Measurements from ENCODE around the gene KRT23. TPM values are rescaled to one million over a fixed set of nuclear protein-coding genes. Genes with fewer than 3 reads are reported as not detected.

The KRT23 gene
- total and polyA plus RNA-seq, 2 of the 13 experiments (the other 11 are each of a cell fraction or from before 2014, with no cell fraction given): 24.7 to 51.1 TPM

DNA sequence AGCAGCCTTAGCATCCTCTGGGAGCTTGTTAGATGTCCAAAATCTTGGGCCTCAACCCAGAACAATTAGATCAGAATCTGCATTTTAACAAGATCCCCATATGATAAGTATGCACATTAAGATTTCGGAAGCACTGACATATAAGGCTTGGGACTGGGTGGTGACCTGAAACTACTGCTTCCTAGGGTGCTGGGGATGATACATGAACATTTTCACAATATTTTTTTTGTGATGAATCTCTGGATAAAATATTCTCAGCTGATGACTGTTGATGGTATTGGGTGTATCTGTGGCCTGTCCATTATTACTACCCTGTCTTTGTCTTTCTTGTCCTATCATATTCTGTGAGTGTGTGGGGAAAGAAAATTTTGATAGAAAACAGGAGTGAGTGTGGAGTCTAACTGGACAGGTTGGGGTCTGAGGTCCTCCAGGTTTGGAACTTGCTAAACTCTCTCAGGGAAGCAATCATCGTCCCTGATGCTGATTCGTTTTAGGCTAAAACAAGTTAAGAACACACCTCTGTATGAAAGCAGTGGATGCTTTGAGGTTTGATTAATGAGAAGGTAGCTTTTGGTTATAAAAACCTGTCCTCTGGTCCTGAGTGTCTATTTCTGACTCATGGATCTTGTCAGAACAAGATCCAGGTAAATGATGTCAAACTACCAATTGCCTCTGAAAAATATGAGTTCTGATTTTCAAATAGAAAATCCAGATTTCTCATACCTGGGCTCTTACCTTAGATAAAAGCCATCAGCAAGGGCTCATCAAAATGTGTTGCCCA lies 23.2 kb downstream of the KRT23 start:
- H3K4me2 ChIP-seq (ENCODE audit: low read depth, low read length): no peak overlapping the region
- FAIRE-seq: no peak
- no peak overlapping the region for H2AFZ ChIP-seq (ENCODE audit: low read length)
- H4K20me1 ChIP-seq (ENCODE audit: insufficient read depth, low read length): no peaks in the 10 kb centered on the region
- H3K79me2 ChIP-seq (ENCODE audit: insufficient read depth, low read length): no peaks in the 10 kb centered on the region
- H3K27ac ChIP-seq (ENCODE audit: extremely low read length, insufficient read depth, low read length): peak overlapping the region; percentile 36
- CTCF ChIA-PET (ENCODE audit: low intra/inter-chr PET ratio, low total read pairs): no interaction called here
- H3K4me1 ChIP-seq (ENCODE audit: insufficient read depth, low read length): peaks cover 34% of the 10 kb centered on the region
- no TSS peak for BruUV-seq (replicated peaks)
- intact Hi-C loops (cut with micrococcal nuclease; ENCODE audit: unreplicated experiment) (no loop called here), in situ Hi-C loops (cut with HindIII; ENCODE audit: extremely low pct_ligation_motif_present, low pct_unique_long_range_greater_than_20kb) (loop anchor here (5.0 kb wide), 1 partner anchor 88 kb away; no protein-coding TSS in a partner anchor)
- no peak for DNase-seq (ENCODE audit: low spot score)
- ATAC-seq: no peak
- POLR2A ChIA-PET: no interaction called here
- no peaks in the 10 kb centered on the region for H3K27me3 ChIP-seq (ENCODE audit: control insufficient read depth in 1 of 2, insufficient read depth in 2 of 2, low read length in 2 of 2)
- H3K9me3 ChIP-seq (ENCODE audit: low read length): no peaks in the 10 kb centered on the region
- H3K9ac ChIP-seq (ENCODE audit: insufficient read depth, low read depth, low read length): no peak overlapping the region
- H3K36me3 ChIP-seq (replicated peaks in 1 of 2; ENCODE audit: control insufficient read depth in 1 of 2, insufficient read depth in 2 of 2, low read length in 2 of 2): no peaks in the 10 kb centered on the region
- H3K4me3 ChIP-seq (replicated peaks in 1 of 3; ENCODE audit: insufficient read depth in 1 of 3, low read depth in 2 of 3, low read length in 3 of 3): no peak overlapping the region
- WGBS (ENCODE audit: low lambda C conversion rate): 95% methylated on average over 3 of the region's 3 CpGs
- TF ChIP-seq SNAI1 (CRISPR knock-in tag; IDR thresholded peaks at IDR 0.05; ENCODE audit: borderline replicate concordance) (no peak), ZNF879 (CRISPR knock-in tag; IDR thresholded peaks at IDR 0.05) (no peak)

DNA sequence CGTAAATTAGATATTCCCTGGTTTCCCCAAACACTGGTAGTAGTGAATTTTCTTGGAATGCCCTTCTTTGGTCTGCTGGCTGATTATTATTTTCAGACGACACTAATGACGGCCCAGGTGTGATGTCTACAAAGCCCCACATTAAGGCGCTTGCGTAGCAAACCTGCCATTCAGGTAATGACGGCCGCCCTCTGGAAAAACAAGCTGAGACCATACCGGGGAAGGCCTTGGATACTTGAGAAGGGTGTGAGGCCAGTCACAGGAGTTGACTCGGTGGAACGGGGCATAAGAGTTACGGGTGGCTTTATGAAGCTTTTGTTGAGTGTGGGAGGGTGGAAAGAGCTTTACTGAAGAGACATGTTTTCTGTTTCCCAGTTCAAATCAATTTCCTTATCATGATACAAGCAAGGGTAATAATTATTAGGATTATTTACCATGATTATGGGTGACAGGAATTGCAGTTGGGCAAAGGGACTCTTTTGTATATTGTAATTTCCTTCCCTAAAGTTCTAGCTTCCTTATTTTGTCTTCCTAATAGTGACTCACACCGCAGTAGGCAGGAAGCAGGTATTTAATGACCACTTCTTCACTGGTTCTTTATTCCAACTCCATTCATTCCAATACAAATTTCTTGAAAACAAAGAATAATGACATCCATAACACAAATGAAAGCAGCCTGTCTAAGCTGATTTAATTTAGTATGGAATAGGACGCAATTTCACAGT lies 24.8 kb downstream of the KRT23 start:
- ChIA-PET CTCF (ENCODE audit: low intra/inter-chr PET ratio, low total read pairs) (no interaction called here), POLR2A (no interaction called here)
- H3K27ac ChIP-seq (ENCODE audit: extremely low read length, insufficient read depth, low read length): no peak overlapping the region
- no peaks in the 10 kb centered on the region for H3K79me2 ChIP-seq (ENCODE audit: insufficient read depth, low read length)
- no peak overlapping the region for H2AFZ ChIP-seq (ENCODE audit: low read length)
- DNase-seq (ENCODE audit: low spot score) (no peak), FAIRE-seq (no peak), ATAC-seq (no peak)
- no peaks in the 10 kb centered on the region for H4K20me1 ChIP-seq (ENCODE audit: insufficient read depth, low read length)
- TF ChIP-seq RFX5 (IDR thresholded peaks at IDR 0.05; ENCODE audit: low read depth, low read length) (no peak), JUN (CRISPR knock-in tag; IDR thresholded peaks at IDR 0.05) (no peak), RFXAP (CRISPR knock-in tag; IDR thresholded peaks at IDR 0.05; ENCODE audit: borderline replicate concordance) (no peak), ISX (CRISPR knock-in tag; conservative IDR thresholded peaks at IDR 0.05) (no peak), HMG20B (CRISPR knock-in tag; conservative IDR thresholded peaks at IDR 0.05) (no peak), SNAI1 (CRISPR knock-in tag; IDR thresholded peaks at IDR 0.05; ENCODE audit: borderline replicate concordance) (no peak), ZNF333 (CRISPR knock-in tag; IDR thresholded peaks at IDR 0.05; ENCODE audit: borderline replicate concordance) (no peak), MBNL3 (CRISPR knock-in tag; conservative IDR thresholded peaks at IDR 0.05) (no peak), ZMAT5 (CRISPR knock-in tag; IDR thresholded peaks at IDR 0.05; ENCODE audit: borderline replicate concordance, low read depth) (no peak), PCBP1 (IDR thresholded peaks at IDR 0.05; ENCODE audit: borderline replicate concordance, low read depth, low read length) (no peak), ZNF709 (CRISPR knock-in tag; IDR thresholded peaks at IDR 0.05) (no peak), ZMYM2 (CRISPR knock-in tag; IDR thresholded peaks at IDR 0.05) (no peak), PAX8 (CRISPR knock-in tag; IDR thresholded peaks at IDR 0.05; ENCODE audit: borderline replicate concordance) (no peak), RCOR2 (CRISPR knock-in tag; IDR thresholded peaks at IDR 0.05) (no peak), ZKSCAN5 (CRISPR knock-in tag; IDR thresholded peaks at IDR 0.05) (no peak)
- TF ChIP-seq, protein P1, sequence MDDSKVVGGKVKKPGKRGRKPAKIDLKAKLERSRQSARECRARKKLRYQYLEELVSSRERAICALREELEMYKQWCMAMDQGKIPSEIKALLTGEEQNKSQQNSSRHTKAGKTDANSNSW (CRISPR knock-in tag; IDR thresholded peaks at IDR 0.05; ENCODE audit: borderline replicate concordance): no peak
- 97% methylated on average over 13 of the region's 13 CpGs for WGBS (ENCODE audit: low lambda C conversion rate)
- no peak overlapping the region for H3K4me2 ChIP-seq (ENCODE audit: low read depth, low read length)
- H3K4me1 ChIP-seq (ENCODE audit: insufficient read depth, low read length): peaks cover 45% of the 10 kb centered on the region
- no peak overlapping the region for H3K4me3 ChIP-seq (replicated peaks in 1 of 3; ENCODE audit: insufficient read depth in 1 of 3, low read depth in 2 of 3, low read length in 3 of 3)
- H3K27me3 ChIP-seq (ENCODE audit: control insufficient read depth in 1 of 2, insufficient read depth in 2 of 2, low read length in 2 of 2): no peaks in the 10 kb centered on the region
- in situ Hi-C loops (cut with HindIII; ENCODE audit: extremely low pct_ligation_motif_present, low pct_unique_long_range_greater_than_20kb): loop anchor here (5.0 kb wide), 1 partner anchor 90 kb away; no protein-coding TSS in a partner anchor
- no peak overlapping the region for H3K9ac ChIP-seq (ENCODE audit: insufficient read depth, low read depth, low read length)
- H3K36me3 ChIP-seq (replicated peaks in 1 of 2; ENCODE audit: control insufficient read depth in 1 of 2, insufficient read depth in 2 of 2, low read length in 2 of 2): no peaks in the 10 kb centered on the region
- intact Hi-C loops (cut with micrococcal nuclease; ENCODE audit: unreplicated experiment): no loop called here
- no TSS peak for BruUV-seq (replicated peaks)
- no peaks in the 10 kb centered on the region for H3K9me3 ChIP-seq (ENCODE audit: low read length)
